Measurements from ENCODE around the gene TBX1. TPM values are rescaled to one million over a fixed set of nuclear protein-coding genes. Genes with fewer than 3 reads are reported as not detected.

TBX1 gene
- polyA plus RNA-seq, 1 donor (not counting 4 experiments of a cell fraction or from before 2014, with no cell fraction given): 0.10 TPM

DNA sequence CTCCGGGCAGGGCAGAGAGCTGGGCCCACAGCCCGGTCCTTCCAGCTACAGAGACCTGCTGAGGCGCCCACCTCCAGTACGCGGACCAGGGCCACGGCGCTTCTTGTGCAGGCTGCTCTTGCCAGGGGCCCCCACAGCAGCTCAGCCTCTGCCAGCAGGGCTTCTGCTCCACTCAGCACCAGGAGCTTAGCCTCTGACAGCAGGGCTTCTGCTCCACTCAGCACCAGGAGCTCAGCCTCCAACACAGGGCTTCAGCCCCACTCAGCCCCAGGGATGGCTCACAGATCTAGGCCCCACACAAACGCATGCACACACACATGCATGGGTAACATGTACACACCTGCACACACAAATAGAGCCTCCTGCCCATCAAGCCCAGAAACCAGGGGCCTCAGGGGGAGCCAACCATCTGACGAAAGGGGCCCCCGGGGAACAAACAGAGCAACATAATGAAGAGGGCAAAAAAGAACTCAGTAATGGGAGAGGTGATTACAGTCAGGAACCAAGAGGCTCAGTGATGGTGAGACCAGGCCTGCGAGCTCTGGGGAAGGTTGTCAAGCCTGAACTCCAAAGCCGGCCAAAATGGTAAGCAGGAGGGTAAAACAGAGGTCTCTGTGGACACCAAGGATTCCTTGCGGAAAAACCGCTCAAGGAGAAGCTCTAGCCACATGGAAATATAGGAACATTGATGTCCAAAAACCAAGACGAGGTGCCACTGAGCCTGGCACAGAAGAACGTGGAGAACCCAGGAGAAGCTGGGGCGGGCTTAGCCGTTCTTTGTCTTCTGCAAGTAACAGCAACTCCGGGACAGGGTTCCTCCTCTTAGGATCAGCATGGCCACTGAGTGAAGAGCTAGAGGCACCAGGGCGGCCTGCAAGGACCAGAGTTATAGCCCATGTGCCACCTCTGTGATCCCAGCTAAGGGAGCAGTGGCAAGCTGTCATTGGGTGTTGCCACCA is 47.6 kb downstream of the TBX1 start:
- H3K4me1 ChIP-seq (ENCODE audit: control insufficient read depth, extremely low read depth, insufficient read depth, low read length): peaks cover 57% of the 10 kb centered on the region
- no peak for DNase-seq (ENCODE audit: low read depth, low spot score)

DNA sequence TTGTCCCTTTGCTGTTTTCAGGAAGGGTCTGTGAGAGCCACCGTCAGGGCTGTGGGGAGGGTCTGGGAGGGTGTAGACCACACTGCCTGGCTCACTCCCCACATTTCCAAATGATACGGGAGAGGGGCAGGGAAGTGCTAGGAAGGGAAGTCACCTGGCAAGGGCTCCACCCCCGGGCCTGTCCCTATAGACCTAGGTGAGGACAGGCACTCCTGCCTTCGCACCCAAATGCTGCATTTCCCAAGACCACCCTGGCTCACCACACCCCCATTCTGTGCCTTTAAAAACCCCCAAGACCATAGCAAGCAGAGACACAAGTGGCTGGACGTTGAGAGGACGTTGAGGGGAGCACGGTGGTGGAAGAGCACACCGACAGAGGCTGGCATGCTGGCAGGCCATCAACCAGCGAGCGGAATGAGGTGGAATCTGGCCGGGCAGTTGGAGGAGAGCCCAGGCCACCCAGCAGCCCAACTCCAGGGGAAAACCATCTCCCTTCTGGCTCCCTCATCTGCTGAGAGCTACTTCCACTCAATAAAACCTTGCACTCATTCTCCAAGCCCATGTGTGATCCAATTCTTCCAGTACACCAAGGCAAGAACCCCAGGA is 48.4 kb downstream of the TBX1 start:
- no peak overlapping the region for H3K9ac ChIP-seq (ENCODE audit: control insufficient read depth, extremely low read depth, insufficient read depth, low read length)
- no peak overlapping the region for H3K4me3 ChIP-seq (ENCODE audit: control insufficient read depth in 2 of 3, extremely low read depth in 1 of 3, insufficient read depth in 2 of 3, low read depth in 1 of 3, low read length in 3 of 3)
- TF ChIP-seq, protein P1, sequence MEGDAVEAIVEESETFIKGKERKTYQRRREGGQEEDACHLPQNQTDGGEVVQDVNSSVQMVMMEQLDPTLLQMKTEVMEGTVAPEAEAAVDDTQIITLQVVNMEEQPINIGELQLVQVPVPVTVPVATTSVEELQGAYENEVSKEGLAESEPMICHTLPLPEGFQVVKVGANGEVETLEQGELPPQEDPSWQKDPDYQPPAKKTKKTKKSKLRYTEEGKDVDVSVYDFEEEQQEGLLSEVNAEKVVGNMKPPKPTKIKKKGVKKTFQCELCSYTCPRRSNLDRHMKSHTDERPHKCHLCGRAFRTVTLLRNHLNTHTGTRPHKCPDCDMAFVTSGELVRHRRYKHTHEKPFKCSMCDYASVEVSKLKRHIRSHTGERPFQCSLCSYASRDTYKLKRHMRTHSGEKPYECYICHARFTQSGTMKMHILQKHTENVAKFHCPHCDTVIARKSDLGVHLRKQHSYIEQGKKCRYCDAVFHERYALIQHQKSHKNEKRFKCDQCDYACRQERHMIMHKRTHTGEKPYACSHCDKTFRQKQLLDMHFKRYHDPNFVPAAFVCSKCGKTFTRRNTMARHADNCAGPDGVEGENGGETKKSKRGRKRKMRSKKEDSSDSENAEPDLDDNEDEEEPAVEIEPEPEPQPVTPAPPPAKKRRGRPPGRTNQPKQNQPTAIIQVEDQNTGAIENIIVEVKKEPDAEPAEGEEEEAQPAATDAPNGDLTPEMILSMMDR (optimal IDR thresholded peaks at IDR 0.05 in 1 of 3, IDR thresholded peaks at IDR 0.05 in 1 of 3, conservative IDR thresholded peaks at IDR 0.05 in 1 of 3; ENCODE audit: extremely low read depth in 1 of 3, insufficient read depth in 2 of 3, low read length in 3 of 3): no peak
- no peak for TF ChIP-seq EZH2 (IDR thresholded peaks at IDR 0.05; ENCODE audit: low read length)
- H3K4me2 ChIP-seq (ENCODE audit: control insufficient read depth, extremely low read depth, insufficient read depth, low read depth, low read length): no peak overlapping the region
- no peak for DNase-seq (ENCODE audit: low read depth, low spot score)
- no peaks in the 10 kb centered on the region for H3K27me3 ChIP-seq (ENCODE audit: control insufficient read depth, extremely low read depth, insufficient read depth, low read length)
- H2AFZ ChIP-seq (ENCODE audit: control insufficient read depth, low read length): no peak overlapping the region
- no peaks in the 10 kb centered on the region for H4K20me1 ChIP-seq (ENCODE audit: control insufficient read depth, extremely low read depth, insufficient read depth, low read length)
- no peaks in the 10 kb centered on the region for H3K9me3 ChIP-seq (ENCODE audit: control insufficient read depth, low read depth, low read length)
- H3K4me1 ChIP-seq (ENCODE audit: control insufficient read depth, extremely low read depth, insufficient read depth, low read length): peaks cover 57% of the 10 kb centered on the region
- no peaks in the 10 kb centered on the region for H3K9me1 ChIP-seq (ENCODE audit: control insufficient read depth, extremely low read depth, insufficient read depth, low read length)
- no peak for FAIRE-seq
- H3K79me2 ChIP-seq (ENCODE audit: control insufficient read depth, insufficient read depth, low read length): no peaks in the 10 kb centered on the region
- H3K36me3 ChIP-seq (ENCODE audit: control insufficient read depth in 2 of 2, extremely low read depth in 1 of 2, insufficient read depth in 2 of 2, low read length in 2 of 2): no peaks in the 10 kb centered on the region
- H3K27ac ChIP-seq (ENCODE audit: control insufficient read depth, insufficient read depth, low read length): no peak overlapping the region
- dilution Hi-C loops (cut with MboI; ENCODE audit: extremely low pct_ligation_motif_present, low sequenced_read_pairs): no loop called here

More for the DNA sequence above, 47.6 kb downstream of the TBX1 start:
- H3K9me1 ChIP-seq (ENCODE audit: control insufficient read depth, extremely low read depth, insufficient read depth, low read length): no peaks in the 10 kb centered on the region
- no peaks in the 10 kb centered on the region for H4K20me1 ChIP-seq (ENCODE audit: control insufficient read depth, extremely low read depth, insufficient read depth, low read length)
- no peaks in the 10 kb centered on the region for H3K79me2 ChIP-seq (ENCODE audit: control insufficient read depth, insufficient read depth, low read length)
- no peak overlapping the region for H3K4me2 ChIP-seq (ENCODE audit: control insufficient read depth, extremely low read depth, insufficient read depth, low read depth, low read length)
- no peak for FAIRE-seq
- no peaks in the 10 kb centered on the region for H3K27me3 ChIP-seq (ENCODE audit: control insufficient read depth, extremely low read depth, insufficient read depth, low read length)
- no peaks in the 10 kb centered on the region for H3K36me3 ChIP-seq (ENCODE audit: control insufficient read depth in 2 of 2, extremely low read depth in 1 of 2, insufficient read depth in 2 of 2, low read length in 2 of 2)
- dilution Hi-C loops (cut with MboI; ENCODE audit: extremely low pct_ligation_motif_present, low sequenced_read_pairs): no loop called here
- no peak for TF ChIP-seq EZH2 (IDR thresholded peaks at IDR 0.05; ENCODE audit: low read length)
- TF ChIP-seq, protein P1 (optimal IDR thresholded peaks at IDR 0.05 in 1 of 3, IDR thresholded peaks at IDR 0.05 in 1 of 3, conservative IDR thresholded peaks at IDR 0.05 in 1 of 3; ENCODE audit: extremely low read depth in 1 of 3, insufficient read depth in 2 of 3, low read length in 3 of 3): no peak
- H3K4me3 ChIP-seq (ENCODE audit: control insufficient read depth in 2 of 3, extremely low read depth in 1 of 3, insufficient read depth in 2 of 3, low read depth in 1 of 3, low read length in 3 of 3): no peak overlapping the region
- H3K9ac ChIP-seq (ENCODE audit: control insufficient read depth, extremely low read depth, insufficient read depth, low read length): no peak overlapping the region
- H3K27ac ChIP-seq (ENCODE audit: control insufficient read depth, insufficient read depth, low read length): no peak overlapping the region
- no peaks in the 10 kb centered on the region for H3K9me3 ChIP-seq (ENCODE audit: control insufficient read depth, low read depth, low read length)
- no peak overlapping the region for H2AFZ ChIP-seq (ENCODE audit: control insufficient read depth, low read length)

Data from keratinocyte (primary cell).